ENCODE measurements around the gene NFATC1.

DNA sequence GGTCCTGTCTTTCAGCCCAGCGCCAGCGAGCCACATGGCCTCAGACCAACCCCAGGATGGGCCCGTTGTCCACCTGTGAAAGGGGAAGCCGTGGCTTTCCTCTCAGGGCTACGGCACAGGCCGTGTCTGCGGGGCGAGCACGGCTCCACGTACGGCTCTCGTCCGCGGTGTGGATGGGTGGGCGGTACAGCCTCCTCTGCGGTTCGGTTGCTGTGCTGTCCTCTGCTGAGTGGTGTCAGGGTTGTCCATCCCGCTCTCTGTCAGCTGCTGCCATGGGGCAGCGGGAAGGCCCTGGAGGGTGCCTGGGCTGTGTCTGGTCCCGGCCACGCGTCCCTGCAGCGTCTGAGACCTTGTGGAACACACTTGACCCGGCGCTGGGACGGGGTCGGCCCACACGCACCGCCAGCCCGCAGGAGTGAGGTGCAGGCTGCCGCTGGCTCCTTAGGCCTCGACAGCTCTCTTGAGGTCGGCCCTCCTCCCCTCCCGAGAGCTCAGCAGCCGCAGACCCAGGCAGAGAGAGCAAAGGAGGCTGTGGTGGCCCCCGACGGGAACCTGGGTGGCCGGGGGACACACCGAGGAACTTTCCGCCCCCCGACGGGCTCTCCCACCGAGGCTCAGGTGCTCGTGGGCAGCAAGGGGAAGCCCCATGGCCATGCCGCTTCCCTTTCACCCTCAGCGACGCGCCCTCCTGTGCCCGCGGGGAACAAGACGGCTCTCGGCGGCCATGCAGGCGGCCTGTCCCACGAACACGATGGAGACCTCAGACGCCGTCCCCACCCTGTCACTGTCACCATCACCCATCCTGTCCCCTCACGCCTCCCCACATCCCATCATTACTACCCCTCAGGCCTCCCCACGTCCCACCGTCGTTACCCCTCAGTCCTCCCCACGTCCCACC lies 128.7 kb downstream of the NFATC1 start:
- TF ChIP-seq, protein P1, sequence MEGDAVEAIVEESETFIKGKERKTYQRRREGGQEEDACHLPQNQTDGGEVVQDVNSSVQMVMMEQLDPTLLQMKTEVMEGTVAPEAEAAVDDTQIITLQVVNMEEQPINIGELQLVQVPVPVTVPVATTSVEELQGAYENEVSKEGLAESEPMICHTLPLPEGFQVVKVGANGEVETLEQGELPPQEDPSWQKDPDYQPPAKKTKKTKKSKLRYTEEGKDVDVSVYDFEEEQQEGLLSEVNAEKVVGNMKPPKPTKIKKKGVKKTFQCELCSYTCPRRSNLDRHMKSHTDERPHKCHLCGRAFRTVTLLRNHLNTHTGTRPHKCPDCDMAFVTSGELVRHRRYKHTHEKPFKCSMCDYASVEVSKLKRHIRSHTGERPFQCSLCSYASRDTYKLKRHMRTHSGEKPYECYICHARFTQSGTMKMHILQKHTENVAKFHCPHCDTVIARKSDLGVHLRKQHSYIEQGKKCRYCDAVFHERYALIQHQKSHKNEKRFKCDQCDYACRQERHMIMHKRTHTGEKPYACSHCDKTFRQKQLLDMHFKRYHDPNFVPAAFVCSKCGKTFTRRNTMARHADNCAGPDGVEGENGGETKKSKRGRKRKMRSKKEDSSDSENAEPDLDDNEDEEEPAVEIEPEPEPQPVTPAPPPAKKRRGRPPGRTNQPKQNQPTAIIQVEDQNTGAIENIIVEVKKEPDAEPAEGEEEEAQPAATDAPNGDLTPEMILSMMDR (IDR thresholded peaks at IDR 0.05): no peak
- TF ChIP-seq POLR2A (IDR thresholded peaks at IDR 0.05): no peak
